Stimulated activated CD8-positive, alpha-beta memory T cell treated with anti-CD3 and anti-CD28 coated beads, Interleukin-15, amount 100 ng/mL, for 24 hours (primary cell): Measurements from ENCODE around the gene TMEM107.

ENCODE experiments used
- DNase-seq: peaks from one replicate; pipeline ENCODE4 v3.0.0-alpha.2; 2020; ENCODE audit warnings: low read depth

The TMEM107 gene

DNA sequence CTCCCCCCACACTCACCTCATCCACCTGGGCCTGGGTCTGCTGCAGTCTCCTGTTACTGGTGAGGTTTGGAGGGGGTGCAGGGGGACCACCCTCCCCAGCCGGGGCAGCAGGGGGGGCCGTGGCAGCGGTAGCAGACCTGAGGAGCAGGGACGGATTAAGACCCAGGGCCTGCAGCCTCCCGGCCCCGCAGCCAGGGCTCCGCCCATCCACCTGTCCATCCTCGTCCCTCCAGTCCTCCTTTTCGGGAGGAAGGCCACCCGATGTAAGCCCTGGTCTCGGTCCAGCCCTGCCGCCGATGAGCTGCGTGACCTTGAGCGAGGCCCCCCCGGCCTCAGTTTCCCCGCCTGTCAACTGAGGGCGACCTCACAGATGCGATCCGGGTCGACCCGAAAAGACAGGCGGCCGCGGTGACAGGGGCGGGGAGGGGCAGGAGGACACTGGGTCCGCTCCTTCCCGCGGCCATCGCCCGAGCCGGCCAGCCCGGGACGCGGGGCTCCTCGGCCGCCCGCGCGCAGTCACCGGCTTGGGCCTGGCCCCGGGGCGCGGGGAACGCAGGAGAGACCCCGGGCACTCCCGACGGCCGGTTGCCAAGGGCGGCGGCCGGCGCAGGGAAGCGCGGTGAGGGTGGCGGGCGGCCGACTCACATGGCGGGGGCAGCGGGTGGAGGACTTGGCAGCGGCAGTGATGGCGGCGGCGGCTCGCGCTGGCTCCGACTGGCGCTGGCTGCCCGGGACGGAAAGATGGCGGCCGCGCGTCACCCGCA lies 13.8 kb downstream of the TMEM107 start, which contains the start of gene VAMP2:
Gene VAMP2 (minus strand): TSS at position 716 of the 764 bp plus-strand sequence. CDS start 69 bp downstream, at position 647.
- DNase-seq, result peak; percentile 75

DNA sequence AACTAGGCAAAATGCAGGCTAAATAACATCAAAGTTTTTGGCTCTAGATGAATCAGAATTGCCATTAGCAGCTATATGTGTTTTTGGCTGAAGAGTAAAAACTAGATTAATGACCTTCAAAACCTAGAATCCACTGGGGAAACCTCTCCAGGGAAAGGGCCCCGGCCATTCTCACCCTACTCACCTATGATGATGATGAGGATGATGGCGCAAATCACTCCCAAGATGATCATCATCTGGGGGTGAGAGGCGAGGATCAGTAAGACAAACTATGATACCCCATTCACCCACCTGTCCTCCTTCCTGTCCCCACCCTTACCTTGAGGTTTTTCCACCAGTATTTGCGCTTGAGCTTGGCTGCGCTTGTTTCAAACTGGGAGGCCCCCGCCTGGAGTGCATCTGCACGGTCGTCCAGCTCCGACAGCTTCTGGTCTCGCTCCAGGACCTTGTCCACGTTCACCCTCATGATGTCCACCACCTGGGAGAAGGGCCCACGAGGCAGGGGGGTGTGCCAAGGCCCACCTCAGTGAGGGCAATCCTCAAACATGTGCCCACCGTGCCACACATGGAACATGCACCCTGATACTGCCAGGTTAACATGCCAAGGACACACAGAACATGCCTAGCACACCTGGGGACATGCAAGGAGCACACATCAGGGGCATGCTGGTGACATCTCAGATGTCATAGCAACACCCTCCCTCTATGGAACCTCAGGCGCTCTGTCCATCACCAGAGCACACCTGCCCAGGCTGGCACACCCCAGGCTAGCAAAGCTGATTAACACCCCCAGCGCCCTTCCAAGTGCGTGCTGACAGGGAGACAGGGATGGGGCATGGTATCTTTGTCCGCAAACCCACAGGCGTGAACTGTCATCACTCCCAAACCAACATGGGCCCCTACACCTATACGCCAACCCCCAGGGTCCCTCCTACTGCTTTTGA lies 14.6 kb downstream of the TMEM107 start:
- no peak for DNase-seq

DNA sequence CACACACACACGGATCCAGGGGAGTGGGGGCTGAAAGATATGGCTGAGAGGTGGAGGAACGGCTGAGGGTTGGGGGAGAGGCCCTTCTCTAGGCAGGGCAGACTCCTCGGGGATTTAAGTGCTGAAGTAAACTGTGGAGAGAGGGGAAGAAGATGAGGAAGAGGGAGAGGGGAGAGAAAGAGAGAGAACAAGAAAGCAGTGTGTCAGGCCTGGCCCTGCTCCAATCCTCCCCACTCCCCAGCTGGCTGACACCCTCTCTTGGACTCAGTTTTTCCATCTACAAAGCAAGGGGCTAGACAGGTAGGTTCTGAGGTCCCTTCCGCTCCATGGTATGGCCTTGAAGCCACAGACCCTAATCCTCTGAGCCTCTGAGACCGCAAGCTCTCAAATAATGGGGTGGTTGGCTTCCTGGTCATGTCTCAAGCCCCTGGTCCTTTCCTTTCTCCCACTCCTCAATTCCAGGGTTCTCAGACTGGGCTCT lies 15.4 kb downstream of the TMEM107 start:
- DNase-seq, result no peak

DNA sequence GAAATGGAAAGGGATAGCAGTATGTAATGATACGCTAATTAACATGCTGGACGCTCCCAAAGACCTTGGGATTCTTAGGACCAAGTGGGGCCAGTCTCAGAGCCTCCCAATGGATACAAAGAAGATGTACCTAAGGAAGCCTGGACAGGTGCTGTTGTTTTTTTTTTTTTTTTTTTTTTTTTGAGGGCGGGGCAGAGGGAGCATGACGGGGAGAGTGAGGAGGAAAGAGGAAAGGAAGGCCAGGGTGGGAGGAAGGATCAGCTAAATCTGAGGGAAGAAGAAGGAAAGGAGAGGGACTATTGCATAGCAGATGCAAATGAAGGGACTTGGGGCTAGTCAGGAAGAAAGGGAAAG lies 16.0 kb downstream of the TMEM107 start:
- no peak for DNase-seq

DNA sequence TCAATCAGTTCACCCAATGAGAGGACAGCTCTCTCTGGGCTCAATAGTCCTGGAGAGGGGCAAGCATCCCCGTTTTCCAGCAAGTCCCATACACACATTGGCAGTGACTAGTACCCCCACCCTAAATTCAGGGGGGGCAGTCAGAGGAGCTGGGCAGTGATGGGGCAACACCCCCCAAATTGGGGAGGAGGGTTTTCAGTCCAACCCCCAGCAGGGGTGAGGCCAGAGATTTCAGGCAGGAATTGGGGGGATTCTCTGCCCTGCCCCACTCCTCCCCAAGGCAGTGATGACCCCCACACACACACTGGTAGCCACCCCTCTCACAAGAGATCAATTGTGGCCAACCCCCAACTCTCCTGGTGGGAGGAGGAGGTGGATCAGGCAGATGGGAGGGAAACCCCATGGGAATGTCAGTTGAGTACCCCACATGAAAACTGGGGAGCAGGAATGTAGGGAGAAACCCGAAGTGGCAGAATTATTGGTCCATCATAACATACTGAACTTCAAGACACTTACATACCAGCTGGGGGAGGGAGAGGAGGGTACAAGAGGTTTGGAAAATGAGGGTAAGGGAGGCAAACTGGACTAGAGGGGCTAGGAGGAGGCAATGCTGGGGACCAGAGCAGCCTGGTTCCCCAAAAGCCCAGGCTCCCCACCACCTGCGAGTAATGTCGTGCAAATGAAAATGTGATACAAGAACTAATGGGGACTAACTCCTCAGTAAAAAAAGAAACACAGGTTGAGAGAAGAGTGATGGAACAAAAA lies 16.5 kb downstream of the TMEM107 start:
- no peak for DNase-seq

DNA sequence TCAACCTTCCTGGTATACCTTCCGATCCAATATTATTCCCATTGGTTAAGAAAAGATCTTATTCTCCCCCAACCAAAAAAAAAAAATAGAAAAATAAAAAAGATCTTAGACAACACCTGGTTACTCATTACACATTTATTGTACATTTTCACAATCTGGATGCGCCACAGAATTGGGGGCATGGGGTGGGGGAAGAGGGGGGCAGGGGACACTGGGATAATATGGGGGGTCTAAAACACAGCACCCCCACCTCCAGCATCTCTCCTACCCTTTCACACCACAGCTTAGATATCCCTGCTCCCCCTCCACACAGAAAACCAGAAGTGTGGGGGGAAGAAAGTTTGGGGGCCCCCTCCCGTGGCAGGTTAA lies 17.2 kb downstream of the TMEM107 start:
- DNase-seq, result no peak

DNA sequence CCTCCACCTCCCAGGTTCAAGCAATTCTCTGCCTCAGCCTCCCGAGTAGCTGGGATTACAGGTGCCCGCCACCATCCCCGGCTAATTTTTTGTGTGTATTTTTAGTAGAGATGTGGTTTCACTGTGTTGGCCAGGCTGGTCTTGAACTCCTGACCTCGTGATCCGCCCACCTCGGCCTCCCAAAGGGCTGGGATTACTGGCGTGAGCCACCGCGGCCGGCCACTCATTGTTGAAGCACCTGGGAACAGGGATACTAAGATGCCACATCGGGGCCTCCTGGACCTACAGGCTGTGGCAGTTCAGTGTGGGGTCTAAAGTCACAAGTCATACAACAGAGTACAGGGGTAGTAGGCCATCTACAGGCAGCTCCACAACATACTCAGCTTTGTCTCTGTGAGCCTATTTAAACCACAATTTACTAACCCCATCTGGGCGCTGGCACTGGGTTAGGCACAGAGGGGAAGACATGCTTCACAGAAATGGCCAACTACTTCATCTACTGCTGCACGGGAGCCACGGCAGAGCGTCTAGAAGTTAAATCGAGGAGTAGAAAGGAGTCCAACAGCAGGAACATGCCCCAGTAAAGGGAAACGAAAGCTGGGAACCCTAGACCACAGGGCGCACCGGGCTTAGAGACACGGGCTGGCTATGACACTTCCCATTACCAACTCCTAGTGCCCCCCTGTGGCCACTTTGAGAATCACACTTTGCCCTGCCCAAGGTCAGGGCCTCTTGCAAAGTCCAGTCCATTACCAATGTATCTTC lies 17.7 kb downstream of the TMEM107 start:
- DNase-seq, result peak; percentile 80

DNA sequence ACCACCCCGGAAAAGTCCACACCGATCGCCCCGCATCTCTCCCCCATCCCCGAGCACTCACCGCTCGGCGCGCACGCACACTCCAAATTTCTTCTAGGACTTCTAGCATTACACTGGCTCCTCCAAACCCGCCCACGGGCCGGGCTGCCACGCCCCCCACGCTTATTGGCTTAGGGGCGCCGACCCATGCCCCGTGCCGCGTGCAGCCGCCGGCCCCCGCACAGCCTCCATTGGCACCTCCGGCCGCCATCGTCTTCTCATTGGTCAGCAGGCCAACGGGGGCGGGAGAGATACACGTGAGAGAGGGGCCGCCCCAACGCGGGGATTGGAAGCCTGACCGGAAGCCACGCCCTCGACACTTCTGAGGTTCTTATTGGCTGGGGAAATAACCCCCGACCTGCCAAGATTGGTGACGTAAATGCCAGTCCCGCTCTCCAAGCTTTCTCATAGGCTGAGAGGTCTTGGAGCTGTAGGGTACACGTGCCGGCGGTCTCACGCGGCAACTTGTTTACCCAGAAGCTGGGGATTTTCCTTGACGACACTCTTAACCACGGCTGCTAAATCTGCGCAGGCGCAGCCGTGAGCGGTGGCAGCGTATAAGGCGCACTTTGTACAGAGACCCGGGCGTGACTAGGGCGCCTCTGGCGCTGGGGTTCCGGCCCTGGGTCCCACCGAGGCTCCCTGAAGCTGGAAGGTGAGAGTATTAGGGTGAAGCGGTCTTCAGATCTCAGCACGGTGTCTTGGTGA lies 19.8 kb downstream of the TMEM107 start:
- DNase-seq, result peak; percentile 99

DNA sequence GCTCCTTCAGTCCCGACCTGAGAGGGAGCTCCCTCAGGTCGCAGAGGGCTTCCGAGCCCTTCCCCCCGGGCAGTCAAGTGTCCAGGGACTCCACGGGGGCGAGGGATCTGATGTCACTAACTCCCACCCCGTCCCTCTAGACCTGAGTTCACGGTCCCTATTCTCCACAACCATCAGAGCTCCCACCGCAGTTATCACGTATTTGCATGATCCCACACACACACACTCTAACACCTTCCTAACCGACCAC lies 20.3 kb downstream of the TMEM107 start:
- DNase-seq, result no peak

DNA sequence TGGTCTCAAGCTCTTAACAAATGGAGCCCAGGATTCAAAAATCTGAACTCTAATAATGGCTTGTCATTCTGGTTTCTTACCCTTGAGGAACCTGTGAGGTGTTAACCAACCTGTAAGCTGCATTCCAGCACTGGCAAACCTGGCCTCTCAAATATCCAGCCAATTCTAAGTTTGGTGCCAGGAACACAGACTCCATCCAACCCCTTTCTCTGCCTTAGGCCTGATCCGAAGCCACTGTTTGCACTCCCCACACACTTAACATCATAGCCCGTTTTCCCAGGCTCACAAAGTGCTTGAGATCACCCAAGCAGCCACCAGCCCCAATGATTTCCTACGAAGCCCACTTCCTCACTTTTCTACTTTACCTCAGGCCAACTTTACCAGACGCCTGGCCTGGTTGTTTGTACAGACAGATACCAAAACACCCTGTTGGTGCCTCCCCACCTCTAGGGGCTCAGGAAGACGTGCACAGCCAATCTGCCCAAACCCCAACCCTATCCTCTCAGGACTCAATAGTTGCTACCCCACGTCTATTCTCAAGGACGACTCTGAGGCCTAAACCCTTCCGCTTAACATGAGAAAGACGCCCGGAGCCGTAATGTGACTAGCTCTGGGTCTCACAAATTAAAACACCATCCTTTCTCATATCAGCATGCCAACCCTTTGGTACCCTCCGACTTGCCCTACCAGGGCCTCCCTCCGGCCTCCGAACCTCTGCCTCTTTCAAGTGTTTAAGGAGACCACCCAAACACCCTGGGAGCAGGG lies 20.8 kb downstream of the TMEM107 start:
- DNase-seq, result no peak

DNA sequence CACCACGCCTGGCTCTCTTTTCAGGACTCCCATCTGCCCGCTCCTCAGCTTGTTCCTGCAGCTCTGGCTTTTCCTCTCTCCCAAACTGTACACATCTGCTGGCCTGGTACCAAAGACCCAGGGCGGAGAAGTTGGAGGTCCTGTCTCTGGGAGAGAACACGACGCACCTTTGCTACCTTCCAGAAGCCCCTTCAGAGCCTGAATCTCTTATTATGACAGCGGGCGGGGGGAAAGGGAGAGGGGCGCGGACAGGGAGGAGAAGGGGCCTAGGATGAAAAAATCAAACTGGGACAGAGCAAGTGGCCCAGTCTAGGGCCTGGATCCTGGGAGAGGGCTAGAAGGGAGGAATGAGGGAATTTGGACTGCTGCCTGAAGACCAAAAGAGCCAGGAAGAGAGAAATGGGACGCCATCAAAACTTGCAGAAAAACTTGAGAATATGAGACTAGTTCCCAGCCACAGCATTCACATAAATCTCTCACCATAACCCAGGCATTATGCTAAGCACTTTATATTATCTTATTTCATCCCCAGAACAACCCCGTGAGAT lies 21.5 kb downstream of the TMEM107 start:
- DNase-seq, result no peak

DNA sequence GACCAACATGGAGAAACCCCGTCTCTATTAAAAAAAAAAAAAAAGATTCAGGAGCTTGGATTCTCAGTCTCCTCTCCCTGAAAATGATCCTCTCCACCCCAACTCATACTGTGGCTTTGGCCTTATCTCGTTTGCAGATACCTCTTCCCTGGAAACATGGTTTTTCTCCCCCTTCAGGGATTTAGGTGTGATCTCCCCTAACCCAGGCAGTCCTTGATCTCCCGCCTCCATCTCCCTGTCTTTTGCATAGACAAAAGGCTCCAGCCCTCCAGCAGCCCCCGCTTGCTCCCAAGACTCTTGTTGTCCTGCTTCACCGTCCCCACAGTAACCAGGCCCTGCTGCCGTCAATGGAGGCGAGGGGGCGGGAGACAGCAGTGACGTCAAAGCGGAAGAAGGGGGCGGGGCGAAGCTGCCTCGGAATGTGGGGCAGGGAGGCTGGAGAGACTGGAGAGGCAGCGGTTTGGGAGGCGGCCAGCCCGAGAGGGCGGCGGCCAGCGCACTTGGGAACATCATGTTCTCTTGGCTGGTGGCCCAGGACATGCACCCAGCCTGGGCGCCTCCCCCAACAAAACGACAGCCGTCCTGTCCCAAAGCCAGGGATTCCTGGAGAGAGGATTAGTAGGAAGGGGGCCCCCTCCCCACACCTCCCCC lies 22.1 kb downstream of the TMEM107 start:
- peak; percentile 68 for DNase-seq

DNA sequence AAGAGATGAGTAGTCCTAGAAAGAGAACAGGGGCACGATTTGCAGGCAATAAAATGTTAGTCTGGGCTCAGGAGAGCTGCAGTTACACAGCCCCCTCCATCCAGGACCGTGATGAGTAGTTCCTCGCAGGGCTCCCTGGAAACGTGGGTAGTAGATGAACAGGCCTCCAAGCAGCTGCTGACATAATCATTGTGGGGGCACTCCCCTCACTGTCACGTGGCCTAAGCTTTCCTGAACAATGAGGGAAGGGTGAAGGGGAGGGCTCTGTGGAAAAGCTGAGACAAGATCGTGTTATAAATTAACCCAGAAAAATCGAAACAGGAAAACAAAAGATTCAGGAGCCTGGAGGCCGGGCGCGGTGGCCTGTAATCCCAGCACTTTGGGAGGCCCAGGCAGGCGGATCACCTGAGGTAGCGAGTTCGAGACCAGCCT lies 22.6 kb downstream of the TMEM107 start:
- DNase-seq, result no peak

DNA sequence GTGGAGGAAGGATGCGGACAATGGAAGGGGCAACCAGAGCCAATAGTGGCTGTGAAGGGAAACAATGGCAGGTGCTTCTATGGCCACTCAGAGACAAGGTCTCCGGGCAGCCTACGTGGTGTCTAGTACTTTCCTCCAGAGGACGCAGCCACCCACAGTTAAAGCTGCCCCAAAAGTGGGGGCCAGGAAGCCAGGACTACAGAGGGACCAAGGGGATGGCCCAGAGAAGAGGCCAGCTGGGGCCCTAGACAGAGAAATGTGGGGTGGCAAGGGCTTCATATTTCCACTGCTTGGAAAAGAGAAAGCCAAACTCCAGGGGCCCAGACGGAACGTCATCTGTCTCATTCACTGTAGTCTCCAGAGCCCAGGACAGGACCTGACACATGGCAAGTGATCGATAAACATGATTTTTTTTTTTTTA lies 23.1 kb downstream of the TMEM107 start:
- no peak for DNase-seq

DNA sequence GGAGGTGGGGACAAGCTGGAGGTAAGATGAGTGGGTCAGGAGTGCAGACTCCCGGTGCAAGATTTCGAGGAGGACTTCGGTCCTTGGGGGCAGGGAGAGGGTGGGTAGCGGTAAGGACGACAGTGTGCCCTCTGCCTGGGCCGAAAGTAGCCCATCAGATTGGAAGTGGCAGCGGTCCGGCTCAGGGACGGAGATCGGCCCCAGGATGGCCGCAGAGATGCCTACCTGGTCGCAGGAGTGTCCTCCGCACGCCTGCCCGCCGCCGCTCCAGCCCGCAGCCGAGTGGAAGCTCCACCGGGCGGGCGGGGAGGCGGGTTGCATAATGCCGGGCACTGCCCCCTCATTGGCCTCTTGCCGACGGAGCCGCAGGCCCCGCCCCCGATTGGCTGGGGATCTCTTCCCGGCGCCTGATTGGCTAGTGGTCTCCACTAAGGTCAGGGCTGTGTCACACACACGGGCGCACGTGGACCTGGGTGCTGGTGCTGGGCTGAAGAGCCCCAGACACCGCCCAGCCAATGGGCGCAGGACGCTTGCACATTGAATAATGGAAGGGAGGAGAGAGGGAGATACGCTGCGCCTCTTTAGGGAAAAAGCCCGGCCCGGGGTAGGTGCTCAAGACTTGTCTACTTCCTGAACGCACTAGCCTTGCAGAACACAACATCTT lies 23.9 kb downstream of the TMEM107 start, which contains the start of gene PER1:
Gene PER1 (minus strand): TSS at position 293 of the 664 bp plus-strand sequence. CDS start 1,698 bp downstream, outside the sequence.
- DNase-seq, result peak; percentile 54

DNA sequence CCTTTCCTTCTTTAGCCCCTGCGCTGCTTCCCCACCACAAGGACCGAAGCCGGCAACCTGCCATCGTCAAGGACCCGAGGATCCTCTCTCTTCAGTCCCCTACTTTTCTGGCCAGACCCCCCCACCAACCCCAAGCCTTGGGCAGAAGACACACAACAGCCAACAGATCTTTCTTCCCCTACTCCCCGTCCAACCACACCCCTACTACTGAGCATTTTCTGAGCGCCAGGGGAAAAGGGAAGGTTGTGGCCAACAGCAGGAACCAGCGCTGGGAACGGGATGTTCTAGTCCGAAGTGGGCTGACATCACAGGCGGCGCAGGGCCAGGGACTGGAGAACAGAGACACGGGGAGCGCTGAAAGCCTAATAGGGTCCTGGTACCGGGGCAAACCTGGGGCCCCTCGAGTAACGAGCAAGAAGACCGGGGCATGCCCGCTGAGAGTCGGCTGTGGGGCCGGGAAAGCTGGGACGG lies 24.5 kb downstream of the TMEM107 start:
- DNase-seq, result no peak

DNA sequence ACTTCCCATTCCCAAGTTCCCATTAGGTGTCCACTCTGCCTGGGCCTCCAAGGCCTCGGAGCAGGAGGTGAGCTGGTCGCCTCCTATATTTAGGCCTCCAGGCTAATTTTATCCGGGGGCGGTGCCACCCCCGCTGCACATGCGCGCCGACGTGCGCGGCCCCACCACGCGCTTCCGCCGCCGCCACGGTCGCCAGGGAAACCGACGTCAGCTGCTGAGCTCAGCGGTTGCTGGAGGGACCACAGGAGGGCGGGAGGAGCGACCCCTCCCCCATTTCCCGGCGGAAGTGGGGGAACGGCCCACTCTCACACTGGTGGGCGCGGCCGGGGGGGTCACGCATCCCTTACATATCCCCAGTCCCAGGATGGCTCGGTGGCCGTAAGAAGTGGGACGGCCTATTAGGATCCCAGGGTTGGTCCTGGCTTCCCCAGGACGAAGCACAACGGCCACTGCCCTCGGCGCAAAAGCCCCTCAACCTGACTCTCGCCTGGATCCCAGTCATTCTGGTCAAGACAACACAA lies 25.0 kb downstream of the TMEM107 start:
- peak; percentile 82 for DNase-seq
